DMS 273 treated with DMSO at 0.1 percent for 48 hours (cell line): ENCODE results near the gene TYSND1.
"Not testable (repeated sequence)": the region's sequence is repeated elsewhere in the genome, so short reads cannot be mapped to it uniquely, and the experiment has no call there.

ENCODE experiments used
- DNase-seq: peaks from one replicate; lab custom pipeline; 2025; lab: John Stamatoyannopoulos, UW

The TYSND1 gene

GRCh38 chr10:70146489-70147258 lies at the start of gene TYSND1:
Gene TYSND1 (minus strand): TSS chr10:70146700. CDS start chr10:70146586, 114 bp downstream.
- peak; percentile 96 for DNase-seq

- no peak for DNase-seq
Measured at GRCh38 chr10:70193391-70193844, 46.9 kb upstream of the TYSND1 start.

DNA sequence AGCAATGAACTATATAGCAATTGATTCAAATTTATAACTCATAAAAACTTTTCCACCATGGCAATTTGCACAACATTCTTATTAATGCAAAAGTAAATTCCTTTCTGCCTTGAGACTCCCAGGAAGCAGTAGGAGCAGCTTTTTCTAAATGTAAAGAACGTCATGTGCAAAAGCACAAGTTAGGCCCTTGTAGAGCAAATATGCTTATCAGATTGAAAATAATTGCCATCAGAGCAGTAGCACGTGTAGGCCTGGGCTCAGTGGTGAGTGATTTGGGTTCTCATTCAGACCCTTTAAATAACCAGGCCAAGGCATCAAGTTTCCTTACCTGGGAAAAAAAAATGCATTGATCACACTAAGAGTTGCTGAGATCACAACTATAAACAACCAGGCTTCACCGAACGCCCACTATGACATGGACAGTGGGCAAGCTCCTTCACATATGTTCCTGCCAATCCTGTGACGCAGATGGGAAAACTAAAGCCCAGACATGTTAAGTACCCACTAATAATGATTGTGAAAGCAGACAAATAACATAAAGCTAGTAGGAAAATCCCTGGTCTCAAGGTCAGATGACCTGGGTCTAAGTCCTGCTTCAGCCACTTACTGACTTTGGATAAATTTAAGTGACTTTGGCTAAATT lies 45.9 kb upstream of the TYSND1 start:
- DNase-seq: no peak

- no peak for DNase-seq
Measured at GRCh38 chr10:70191972-70192305, 45.4 kb upstream of the TYSND1 start.

DNA sequence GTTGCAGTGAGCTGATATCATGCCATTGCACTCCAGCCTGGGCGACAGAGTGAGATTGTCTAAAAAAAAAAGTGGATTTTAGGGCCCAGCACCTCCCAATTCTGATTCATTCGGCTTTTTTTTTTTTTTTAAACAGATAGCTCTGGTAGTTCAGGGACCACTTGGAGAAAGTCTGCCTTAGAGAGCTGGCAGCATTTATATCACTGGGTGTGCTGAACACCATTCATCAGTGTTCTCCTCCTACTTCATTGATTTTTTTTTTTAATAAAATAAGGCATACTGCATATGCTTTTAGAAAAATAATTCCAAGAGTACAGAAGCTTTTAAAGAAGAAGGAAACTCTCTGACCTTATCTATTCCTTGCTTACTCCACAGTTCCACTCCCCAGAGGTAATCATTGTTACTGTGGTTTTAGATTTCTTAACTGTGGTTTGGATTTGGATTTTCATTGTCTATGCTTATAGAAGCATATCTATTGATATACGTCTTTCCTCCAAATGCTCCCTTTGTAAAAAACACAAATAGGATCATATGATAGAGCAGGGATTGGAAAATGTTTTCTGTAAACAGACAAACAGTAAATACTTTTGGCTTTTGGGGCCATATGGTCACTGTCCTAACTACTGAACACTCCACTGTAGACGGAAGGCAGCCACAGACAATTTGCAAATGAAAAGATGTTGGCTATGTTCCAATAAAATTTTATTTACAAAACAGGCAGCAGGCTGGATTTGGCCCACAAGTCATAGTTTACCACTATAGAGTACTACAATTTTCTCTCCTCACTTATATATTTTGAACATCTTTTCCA lies 44.9 kb upstream of the TYSND1 start:
- no peak for DNase-seq

GRCh38 chr10:70190581-70190980 lies 44.1 kb upstream of the TYSND1 start:
- DNase-seq: no peak

DNA sequence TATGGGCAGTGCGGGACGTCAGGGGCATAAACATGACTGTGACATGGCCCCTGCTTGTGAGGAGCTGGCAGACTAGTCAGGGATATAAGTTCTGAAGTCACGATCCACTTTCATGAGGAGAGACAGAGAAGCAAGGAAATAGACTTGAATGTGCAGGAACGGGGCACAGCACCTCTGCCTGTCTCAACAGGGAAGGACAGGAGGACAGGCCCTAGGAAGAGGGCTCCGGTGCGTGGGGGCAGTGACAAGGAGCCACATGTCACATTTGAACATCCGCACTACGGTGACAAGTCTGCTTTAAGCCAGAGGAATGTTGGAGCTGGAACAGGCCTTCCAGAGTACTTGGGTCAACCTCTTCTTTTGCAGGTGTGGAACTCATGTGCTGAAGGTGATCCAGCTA lies 43.6 kb upstream of the TYSND1 start:
- no peak for DNase-seq

- no peak for DNase-seq
Measured at GRCh38 chr10:70188768-70189167, 42.3 kb upstream of the TYSND1 start.

DNA sequence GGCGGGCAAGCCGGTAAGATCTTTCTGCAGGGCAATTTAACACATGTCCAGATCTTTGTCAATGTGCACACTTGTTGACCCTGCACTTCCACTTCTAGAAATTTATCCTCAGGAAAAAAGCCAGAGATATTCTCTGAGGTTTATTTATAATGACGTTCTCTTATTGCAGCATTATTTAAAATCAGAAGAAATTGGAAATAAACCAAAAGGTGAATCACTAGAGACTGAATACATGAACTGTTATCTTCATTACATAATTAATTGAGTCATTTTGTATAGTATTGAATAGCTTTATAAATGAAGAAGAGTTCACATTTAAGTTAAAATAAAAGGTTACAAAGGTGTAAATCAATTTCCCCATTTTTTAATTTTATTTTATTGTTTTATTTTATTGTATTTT lies 40.1 kb upstream of the TYSND1 start:
- no peak for DNase-seq

DNA sequence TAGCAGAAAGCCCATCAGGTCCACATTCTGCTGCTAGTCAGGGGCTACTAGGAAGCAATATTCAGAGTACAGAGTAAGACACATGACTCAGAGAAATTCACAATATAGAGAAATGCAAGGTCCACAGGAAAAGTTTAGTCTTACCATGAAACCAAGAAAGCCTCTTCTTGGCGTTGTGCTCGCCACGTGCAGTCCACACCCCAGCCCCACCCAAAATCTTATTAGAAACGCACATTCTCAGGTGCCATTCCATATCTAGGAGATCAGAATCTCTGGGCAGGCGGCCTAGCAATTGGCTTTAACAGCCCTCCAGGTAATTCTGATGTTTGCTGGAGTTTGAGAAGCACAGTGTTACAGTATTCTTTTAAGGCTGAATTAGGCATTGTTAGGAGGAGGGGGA lies 39.6 kb upstream of the TYSND1 start:
- no peak for DNase-seq

DNA sequence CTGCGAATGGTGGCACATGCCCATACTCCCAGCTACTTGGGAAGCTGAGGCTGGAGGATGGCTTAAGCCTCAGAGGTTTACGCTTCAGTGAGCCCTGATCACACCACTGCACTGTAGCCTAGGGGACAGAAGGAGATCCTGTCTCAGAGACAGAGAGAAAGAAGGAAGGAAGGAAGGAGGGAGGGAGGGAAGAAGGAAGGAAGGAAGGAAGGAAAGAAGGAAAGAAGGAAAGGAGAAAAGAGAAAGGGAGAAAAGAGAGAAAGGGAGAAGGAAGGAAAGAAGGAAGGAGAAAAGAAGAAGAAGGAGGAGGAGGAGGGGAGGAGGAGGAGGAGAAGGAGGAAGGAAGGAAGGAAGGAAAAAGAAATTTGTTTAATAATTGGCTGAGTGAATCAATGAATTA lies 36.8 kb upstream of the TYSND1 start:
- DNase-seq: no peak

DNA sequence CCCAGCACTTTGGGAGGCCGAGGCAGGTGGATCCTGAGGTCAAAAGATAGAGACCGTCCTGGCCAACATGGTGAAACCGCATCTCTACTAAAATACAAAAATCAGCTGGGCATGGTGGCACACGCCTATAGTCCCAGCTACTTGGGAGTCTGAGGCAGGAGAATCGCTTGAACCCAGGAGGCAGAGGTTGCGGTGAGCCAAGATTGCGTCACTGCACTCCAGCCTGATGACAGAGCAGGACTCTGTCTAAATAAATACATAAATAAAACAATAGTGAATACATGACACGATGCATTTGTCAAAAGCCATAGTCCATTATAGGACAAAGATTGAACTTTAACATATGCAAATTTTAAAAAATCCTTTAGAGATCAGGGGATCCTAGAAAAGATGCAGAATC lies 32.7 kb upstream of the TYSND1 start:
- DNase-seq: not testable (repeated sequence)

DNA sequence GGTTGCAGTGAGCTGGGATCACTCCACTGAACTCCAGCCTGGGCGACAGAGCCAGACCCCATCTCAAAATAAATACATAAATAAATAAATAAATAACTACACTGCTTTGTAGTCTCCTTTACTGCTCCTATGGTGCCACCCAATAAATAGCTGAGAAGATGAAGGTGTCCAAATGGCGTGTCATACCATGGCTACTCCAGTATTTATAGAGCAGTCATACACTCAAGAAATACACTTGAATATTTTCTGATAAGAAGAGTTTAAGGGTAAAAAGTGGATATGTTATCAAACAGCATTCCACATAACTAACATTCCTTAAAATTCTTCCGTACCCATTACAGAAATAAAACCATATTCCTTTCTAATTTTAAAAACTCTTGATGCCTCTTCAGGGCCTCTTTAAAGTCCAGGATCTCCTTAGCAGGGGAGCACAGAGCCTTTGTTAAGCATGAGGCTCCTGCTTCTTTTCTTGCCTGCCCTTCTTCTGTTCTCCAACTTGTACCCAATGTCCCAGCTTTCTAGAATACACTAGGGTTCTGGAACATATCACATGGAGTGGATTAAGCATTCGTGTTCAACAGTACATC lies 31.7 kb upstream of the TYSND1 start:
- DNase-seq: no peak

GRCh38 chr10:70176441-70176840 lies 29.9 kb upstream of the TYSND1 start:
- no peak for DNase-seq

GRCh38 chr10:70175516-70175915 lies 29.0 kb upstream of the TYSND1 start:
- DNase-seq: no peak

DNA sequence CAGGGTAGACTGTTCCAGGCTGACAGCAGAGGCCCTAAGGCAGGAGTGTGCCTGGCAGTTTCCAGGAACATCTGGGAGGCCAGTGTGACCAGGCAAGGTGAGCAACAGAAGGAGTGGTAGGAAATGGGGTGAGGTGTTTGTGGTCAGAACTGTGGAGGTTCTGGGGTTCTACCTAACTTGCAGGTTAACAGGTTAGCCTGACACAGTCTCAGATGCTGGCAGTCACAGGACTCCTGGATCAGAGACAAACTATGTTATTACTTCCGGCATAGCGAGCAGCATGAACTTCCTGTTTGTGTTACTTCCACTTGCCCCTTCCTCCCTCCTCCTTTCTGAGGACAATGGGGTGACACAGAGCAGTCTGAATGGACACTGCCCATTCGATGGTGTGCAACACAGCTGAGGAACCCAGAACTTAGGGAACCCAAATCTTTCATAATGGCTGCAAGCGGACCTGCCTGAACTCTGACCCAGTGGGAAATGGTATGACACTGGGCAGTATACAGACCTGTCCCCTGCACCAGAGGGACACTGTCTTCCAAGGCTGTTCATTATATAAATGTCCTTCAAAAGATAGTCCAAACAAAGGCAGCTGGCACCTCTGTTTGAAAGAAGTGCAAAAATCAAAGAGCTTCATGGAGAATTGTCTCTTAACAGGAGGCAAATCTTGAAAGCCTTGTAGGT lies 27.7 kb upstream of the TYSND1 start:
- no peak for DNase-seq

GRCh38 chr10:70169649-70170364 lies 23.3 kb upstream of the TYSND1 start:
- DNase-seq: no peak

DNA sequence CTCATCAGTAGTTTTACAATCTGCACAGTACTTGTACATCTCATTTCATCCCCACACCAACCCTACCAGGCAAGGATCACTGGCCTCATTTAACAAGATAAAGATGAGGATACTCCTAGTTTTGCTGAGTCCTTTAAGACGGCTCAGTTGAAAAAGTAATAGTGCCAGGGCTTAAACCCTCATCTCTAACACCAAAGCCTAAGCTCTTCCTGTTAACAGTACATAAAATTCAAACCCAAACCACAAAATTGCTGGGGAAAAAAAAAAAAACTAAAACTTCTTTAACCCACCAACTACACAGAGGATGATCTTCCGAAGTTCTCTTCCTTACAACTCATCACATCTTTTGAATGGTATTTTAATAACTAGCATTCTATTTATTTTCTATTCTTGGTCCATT lies 22.5 kb upstream of the TYSND1 start:
- no peak for DNase-seq

DNA sequence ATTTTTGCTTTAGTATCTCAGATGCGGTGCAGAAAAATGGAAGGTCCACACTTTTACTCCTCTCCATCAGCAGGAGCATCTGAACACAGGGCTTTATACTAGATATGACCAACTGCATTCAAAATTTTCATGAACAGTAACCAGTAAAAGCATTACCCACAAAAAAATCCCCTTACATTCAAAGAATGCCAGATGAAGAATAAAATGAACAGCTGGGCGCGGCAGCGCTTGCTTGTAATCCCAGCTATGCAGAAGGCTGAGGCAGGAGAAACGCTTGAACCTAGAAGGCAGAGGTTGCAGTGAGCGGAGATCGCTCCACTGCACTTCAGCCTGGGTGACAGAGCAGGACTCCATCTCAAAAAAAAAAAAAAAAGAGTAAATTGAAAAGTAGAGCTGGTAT lies 20.7 kb upstream of the TYSND1 start:
- DNase-seq: no peak

- DNase-seq: no peak
Measured at GRCh38 chr10:70166394-70166793, 19.9 kb upstream of the TYSND1 start.

DNA sequence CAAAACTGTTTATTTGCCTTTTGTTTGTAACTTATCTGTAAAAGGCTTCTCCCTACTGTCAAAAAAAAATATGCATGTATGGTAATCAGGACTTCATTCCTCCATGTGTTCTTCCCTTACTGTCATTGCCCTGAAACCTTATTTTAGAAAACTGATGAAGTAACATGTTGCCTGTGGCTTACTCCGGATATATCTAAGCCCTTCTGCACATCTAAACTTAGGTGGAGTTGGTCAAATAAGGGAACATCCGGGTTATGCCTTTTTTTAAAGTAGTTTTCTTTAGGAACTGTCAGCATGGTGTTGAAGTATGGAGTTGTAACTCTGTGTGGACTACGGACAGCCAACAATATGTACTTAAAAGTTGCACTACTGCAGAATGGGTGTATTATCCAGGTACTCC lies 17.7 kb upstream of the TYSND1 start:
- no peak for DNase-seq
